Calu3 (cell line): ENCODE results near the gene ZSWIM3. TPM values are rescaled to one million over a fixed set of nuclear protein-coding genes. Genes with fewer than 3 reads are reported as not detected.

Experiments used
- BruUV-seq: library from RNA; stranded (reverse); fragments of 400-500 nt; replicated peaks from 2 replicates; lab custom pipeline; 2021; lab: Mats Ljungman, UMichigan
- CTCF ChIA-PET: fragments of 300-600 bp; sonication (Branson Sonifier 250); formaldehyde crosslinking; loops from one replicate; lab custom pipeline; 2022; ENCODE audit warnings: antibody characterized with exemption; lab: Charles Lee
- DNase-seq: peaks from one replicate; pipeline ENCODE4 v3.0.0; 2022
- H3K27ac Mint-ChIP-seq: one replicate; pipeline ENCODE4 v1.8.0; 2022; ENCODE audit warnings: mixed read lengths; ENCODE audit not compliant: unreplicated experiment
- H3K27me3 Mint-ChIP-seq: one replicate; pipeline ENCODE4 v1.8.0; 2022; ENCODE audit warnings: mixed read lengths; ENCODE audit not compliant: unreplicated experiment
- H3K36me3 Mint-ChIP-seq: one replicate; pipeline ENCODE4 v1.8.0; 2022; ENCODE audit warnings: mild to moderate bottlenecking, moderate library complexity, mixed read lengths; ENCODE audit not compliant: insufficient read depth, unreplicated experiment
- H3K4me1 Mint-ChIP-seq: one replicate; pipeline ENCODE4 v1.8.0; 2022; ENCODE audit warnings: mild to moderate bottlenecking, low read depth, mixed read lengths; ENCODE audit not compliant: unreplicated experiment
- H3K4me3 Mint-ChIP-seq: one replicate; pipeline ENCODE4 v1.8.0; 2022; ENCODE audit warnings: mild to moderate bottlenecking, low read depth, moderate library complexity, mixed read lengths; ENCODE audit not compliant: unreplicated experiment
- H3K9me3 Mint-ChIP-seq: one replicate; pipeline ENCODE4 v1.8.0; 2022; ENCODE audit warnings: low read depth, mixed read lengths; ENCODE audit not compliant: unreplicated experiment
- CTCF ChIP-seq: fragments of 200-600 bp; IDR thresholded peaks from one replicate; pipeline ENCODE4 v1.8.0; 2022; ENCODE audit warnings: antibody characterized with exemption; ENCODE audit not compliant: unreplicated experiment
- intact Hi-C: fragments of 100-400 bp; cut with micrococcal nuclease; formaldehyde crosslinking; loops from one replicate; pipeline ENCODE4 v1.10.0; 2022; ENCODE audit not compliant: unreplicated experiment
- total RNA-seq: library from RNA; stranded (reverse); gene quantifications from 2 replicates; pipeline ENCODE4 v1.2.3, GENCODE V29; 2022

The ZSWIM3 gene
- total RNA-seq, 1 experiment from 2014 or later, result 5.2 TPM

- Mint-ChIP-seq H3K4me1 (peaks cover 9% of the 10 kb centered on the region), H3K36me3 (peaks cover 38% of the 10 kb centered on the region), H3K4me3 (peak overlapping the region; percentile 97), H3K27ac (no peak overlapping the region), H3K9me3 (no peaks in the 10 kb centered on the region), H3K27me3 (no peaks in the 10 kb centered on the region)
- no peak for DNase-seq
- CTCF ChIA-PET, result interaction anchor here (0.6 to 1.4 kb wide), 6 partner anchors 12 to 863 kb away, joined by 3 to 4 read pairs (median 3); partner anchors contain the start of gene ZSWIM1
- intact Hi-C loops, result no loop called here
- BruUV-seq, result no TSS peak
- no peak for TF ChIP-seq CTCF
These were observed 35.5 kb downstream of the ZSWIM3 start for GRCh38 chr20:45892828-45893500.

- H3K4me1 Mint-ChIP-seq, result peaks cover 9% of the 10 kb centered on the region
- no peaks in the 10 kb centered on the region for H3K9me3 Mint-ChIP-seq
- DNase-seq, result no peak
- no TSS peak for BruUV-seq
- no peaks in the 10 kb centered on the region for H3K27me3 Mint-ChIP-seq
- H3K4me3 Mint-ChIP-seq, result no peak overlapping the region
- no peak overlapping the region for H3K27ac Mint-ChIP-seq
- CTCF ChIA-PET, result interaction anchor here (0.6 kb wide), 2 partner anchors 15 to 864 kb away, joined by 3 read pairs; no protein-coding TSS in a partner anchor
- intact Hi-C loops, result no loop called here
- peaks cover 38% of the 10 kb centered on the region for H3K36me3 Mint-ChIP-seq
- TF ChIP-seq CTCF, result no peak
These were observed 36.4 kb downstream of the ZSWIM3 start for GRCh38 chr20:45893831-45894230.

GRCh38 chr20:45894797-45895196, 37.4 kb downstream of the ZSWIM3 start:
- Mint-ChIP-seq H3K4me1 (peaks cover 9% of the 10 kb centered on the region), H3K27me3 (no peaks in the 10 kb centered on the region), H3K4me3 (no peak overlapping the region), H3K27ac (no peak overlapping the region), H3K9me3 (no peaks in the 10 kb centered on the region), H3K36me3 (peaks cover 36% of the 10 kb centered on the region)
- intact Hi-C loops, result no loop called here
- no peak for TF ChIP-seq CTCF
- no peak for DNase-seq
- BruUV-seq, result no TSS peak
- CTCF ChIA-PET, result no interaction called here

GRCh38 chr20:45896641-45897161, 39.3 kb downstream of the ZSWIM3 start:
- H3K36me3 Mint-ChIP-seq, result peaks cover 17% of the 10 kb centered on the region
- peaks cover 9% of the 10 kb centered on the region for H3K4me1 Mint-ChIP-seq
- BruUV-seq, result no TSS peak
- H3K4me3 Mint-ChIP-seq, result no peak overlapping the region
- intact Hi-C loops, result no loop called here
- no peaks in the 10 kb centered on the region for H3K9me3 Mint-ChIP-seq
- no peak for DNase-seq
- no peak for TF ChIP-seq CTCF
- no peaks in the 10 kb centered on the region for H3K27me3 Mint-ChIP-seq
- CTCF ChIA-PET, result no interaction called here
- H3K27ac Mint-ChIP-seq, result no peak overlapping the region
